GM12878 (cell line): Measurements from ENCODE around the gene IFNA2. TPM values are rescaled to one million over a fixed set of nuclear protein-coding genes. Genes with fewer than 3 reads are reported as not detected.

Experiments used
- BACH1 ChIP-seq: fragments of 450-650 bp; IDR thresholded peaks from 2 replicates; pipeline ENCODE4 v1.6.1; 2017; ENCODE audit warnings: mild to moderate bottlenecking, borderline replicate concordance
- BCL11A ChIP-seq: IDR thresholded peaks from 2 replicates; pipeline ENCODE4 v1.6.1; 2011; ENCODE audit warnings: low read depth, low read length
- CHD4 ChIP-seq: fragments of 200-600 bp; sonication (generic); IDR thresholded peaks from 2 replicates; pipeline ENCODE4 v1.6.1; 2016; ENCODE audit warnings: mild to moderate bottlenecking
- CREM ChIP-seq: IDR thresholded peaks from 2 replicates; pipeline ENCODE4 v1.6.1; 2014; ENCODE audit warnings: antibody characterized with exemption, low read depth
- E2F4 ChIP-seq: IDR thresholded peaks from 2 replicates; pipeline ENCODE4 v1.6.1; 2012; ENCODE audit warnings: low read depth, low read length, improper control_type of control experiment
- ELK1 ChIP-seq: IDR thresholded peaks from 2 replicates; pipeline ENCODE4 v1.6.1; 2012; ENCODE audit warnings: low read depth, low read length, improper control_type of control experiment
- HDAC6 ChIP-seq: fragments of 200-600 bp; sonication (generic); IDR thresholded peaks from one replicate; pipeline ENCODE4 v1.8.0; 2017; ENCODE audit warnings: antibody characterized with exemption; ENCODE audit not compliant: unreplicated experiment
- IRF4 ChIP-seq: IDR thresholded peaks from 2 replicates; pipeline ENCODE4 v1.6.1; 2011; ENCODE audit warnings: low read depth, low read length
- MEF2B ChIP-seq: fragments of 450-650 bp; IDR thresholded peaks from 2 replicates; pipeline ENCODE4 v1.6.1; 2018; ENCODE audit warnings: mild to moderate bottlenecking, moderate library complexity; ENCODE audit not compliant: partially characterized antibody, poor library complexity, severe bottlenecking
- MXI1 ChIP-seq: fragments of 150-350 bp; IDR thresholded peaks from 2 replicates; pipeline ENCODE4 v1.6.1; 2011; ENCODE audit warnings: low read depth, mild to moderate bottlenecking, inconsistent platforms, low read length, improper control_type of control experiment
- NFYB ChIP-seq: IDR thresholded peaks from 2 replicates; pipeline ENCODE4 v1.6.1; 2011; ENCODE audit warnings: low read depth, mild to moderate bottlenecking, low read length, improper control_type of control experiment, moderate library complexity; ENCODE audit not compliant: insufficient read depth
- PBX3 ChIP-seq: IDR thresholded peaks from 2 replicates; pipeline ENCODE4 v1.6.1; 2011; ENCODE audit warnings: mild to moderate bottlenecking, low read depth, low read length, moderate library complexity; ENCODE audit not compliant: insufficient replicate concordance
- PML ChIP-seq: IDR thresholded peaks from 2 replicates; pipeline ENCODE4 v1.6.1; 2012; ENCODE audit warnings: low read length, inconsistent platforms
- RBBP5 ChIP-seq: fragments of 200-600 bp; sonication (generic); conservative IDR thresholded peaks from 2 replicates; pipeline ENCODE4 v1.6.1; 2016
- RFX5 ChIP-seq: IDR thresholded peaks from 2 replicates; pipeline ENCODE4 v1.6.1; 2011; ENCODE audit warnings: low read depth, low read length, improper control_type of control experiment
- SMARCA5 ChIP-seq: fragments of 450-650 bp; IDR thresholded peaks from 2 replicates; pipeline ENCODE4 v1.6.1; 2017; ENCODE audit warnings: mild to moderate bottlenecking
- STAT3 ChIP-seq: IDR thresholded peaks from 2 replicates; pipeline ENCODE4 v1.6.1; 2011; ENCODE audit warnings: low read depth, low read length, improper control_type of control experiment
- SUZ12 ChIP-seq: fragments of 200-600 bp; sonication (generic); IDR thresholded peaks from one replicate; pipeline ENCODE4 v1.6.1; 2018; ENCODE audit warnings: antibody characterized with exemption, mild to moderate bottlenecking; ENCODE audit not compliant: unreplicated experiment
- TCF3 ChIP-seq: IDR thresholded peaks from 2 replicates; pipeline ENCODE4 v1.6.1; 2012; ENCODE audit warnings: low read depth, mild to moderate bottlenecking, low read length, borderline replicate concordance; ENCODE audit not compliant: insufficient read depth
- ZNF207 ChIP-seq: fragments of 450-650 bp; IDR thresholded peaks from 2 replicates; pipeline ENCODE4 v1.6.1; 2014; ENCODE audit warnings: antibody characterized with exemption, mild to moderate bottlenecking, borderline replicate concordance
- ZNF687 ChIP-seq: fragments of 450-650 bp; IDR thresholded peaks from 2 replicates; pipeline ENCODE4 v1.6.1; 2017; ENCODE audit warnings: mild to moderate bottlenecking, moderate library complexity
- ZZZ3 ChIP-seq: IDR thresholded peaks from 2 replicates; pipeline ENCODE4 v1.6.1; 2011; ENCODE audit warnings: low read depth; ENCODE audit not compliant: control insufficient read depth, insufficient read length
- polyA plus RNA-seq, 11 experiments: library from polyadenylated mRNA; depleted of rRNA in 4 of 11; unstranded in 6 of 11; stranded (reverse) in 5 of 11; fragments of >200 nt; fragmentation: Nextera tagmentation in 4 of 11; fragmentation: Illumina TruSeq in 1 of 11; extraction: Ambion mirVana in 4 of 11; extraction: Trizol in 1 of 11; gene quantifications; 1 replicate in 1 of 11; 2 replicates in 10 of 11; pipeline versions ENCODE4 v1.2.1 to v1.2.3, GENCODE V29; 2011 to 2016; ENCODE audit warnings: inconsistent platforms in 2 of 11, missing spikeins in 2 of 11, low read depth in 1 of 11
- total RNA-seq, 4 experiments: library from RNA; depleted of rRNA in 3 of 4; stranded (reverse); fragments of >200 nt in 3 of 4; fragmentation: Illumina TruSeq in 1 of 4; extraction: Trizol in 1 of 4; gene quantifications; 2 replicates each; pipeline versions ENCODE4 v1.2.1 to v1.2.3, GENCODE V29; 2013 to 2021

Gene IFNA2
- total and polyA plus RNA-seq, 10 of the 15 experiments (the other 5 are each of a cell fraction or from before 2014, with no cell fraction given) = 0.26 to 2.8 (median 0.66) TPM; not detected in 2

GRCh38 chr9:21357479-21358460 lies 27.4 kb downstream of the IFNA2 start (continued):
- TF ChIP-seq HDAC6 (no peak), E2F4 (no peak), SUZ12 (no peak), TCF3 (no peak), MXI1 (no peak; the same call in 1 of the 2 replicates), ZNF207 (no peak), BCL11A (peak; percentile 40; the same call in 1 of the 2 replicates), SMARCA5 (0 out of 2 replicates have a peak, but pooled peaks have one; percentile 23), NFYB (no peak), RFX5 (0 out of 2 replicates have a peak, but pooled peaks have one; percentile 26), PBX3 (no peak), ZNF687 (0 out of 2 replicates have a peak, but pooled peaks have one; percentile 40), PML (0 out of 2 replicates have a peak, but pooled peaks have one; percentile 58), ZZZ3 (no peak), ELK1 (no peak), CHD4 (no peak), STAT3 (no peak), CREM (0 out of 2 replicates have a peak, but pooled peaks have one; percentile 22), IRF4 (0 out of 2 replicates have a peak, but pooled peaks have one; percentile 17), BACH1 (no peak), RBBP5 (no peak), MEF2B (peak; percentile 61)
